ENCODE results near the gene ABCA9.
"Not testable (repeated sequence)": the region's sequence is repeated elsewhere in the genome, so short reads cannot be mapped to it uniquely, and the experiment has no call there.

ABCA9 gene, protein sequence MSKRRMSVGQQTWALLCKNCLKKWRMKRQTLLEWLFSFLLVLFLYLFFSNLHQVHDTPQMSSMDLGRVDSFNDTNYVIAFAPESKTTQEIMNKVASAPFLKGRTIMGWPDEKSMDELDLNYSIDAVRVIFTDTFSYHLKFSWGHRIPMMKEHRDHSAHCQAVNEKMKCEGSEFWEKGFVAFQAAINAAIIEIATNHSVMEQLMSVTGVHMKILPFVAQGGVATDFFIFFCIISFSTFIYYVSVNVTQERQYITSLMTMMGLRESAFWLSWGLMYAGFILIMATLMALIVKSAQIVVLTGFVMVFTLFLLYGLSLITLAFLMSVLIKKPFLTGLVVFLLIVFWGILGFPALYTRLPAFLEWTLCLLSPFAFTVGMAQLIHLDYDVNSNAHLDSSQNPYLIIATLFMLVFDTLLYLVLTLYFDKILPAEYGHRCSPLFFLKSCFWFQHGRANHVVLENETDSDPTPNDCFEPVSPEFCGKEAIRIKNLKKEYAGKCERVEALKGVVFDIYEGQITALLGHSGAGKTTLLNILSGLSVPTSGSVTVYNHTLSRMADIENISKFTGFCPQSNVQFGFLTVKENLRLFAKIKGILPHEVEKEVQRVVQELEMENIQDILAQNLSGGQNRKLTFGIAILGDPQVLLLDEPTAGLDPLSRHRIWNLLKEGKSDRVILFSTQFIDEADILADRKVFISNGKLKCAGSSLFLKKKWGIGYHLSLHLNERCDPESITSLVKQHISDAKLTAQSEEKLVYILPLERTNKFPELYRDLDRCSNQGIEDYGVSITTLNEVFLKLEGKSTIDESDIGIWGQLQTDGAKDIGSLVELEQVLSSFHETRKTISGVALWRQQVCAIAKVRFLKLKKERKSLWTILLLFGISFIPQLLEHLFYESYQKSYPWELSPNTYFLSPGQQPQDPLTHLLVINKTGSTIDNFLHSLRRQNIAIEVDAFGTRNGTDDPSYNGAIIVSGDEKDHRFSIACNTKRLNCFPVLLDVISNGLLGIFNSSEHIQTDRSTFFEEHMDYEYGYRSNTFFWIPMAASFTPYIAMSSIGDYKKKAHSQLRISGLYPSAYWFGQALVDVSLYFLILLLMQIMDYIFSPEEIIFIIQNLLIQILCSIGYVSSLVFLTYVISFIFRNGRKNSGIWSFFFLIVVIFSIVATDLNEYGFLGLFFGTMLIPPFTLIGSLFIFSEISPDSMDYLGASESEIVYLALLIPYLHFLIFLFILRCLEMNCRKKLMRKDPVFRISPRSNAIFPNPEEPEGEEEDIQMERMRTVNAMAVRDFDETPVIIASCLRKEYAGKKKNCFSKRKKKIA (N-terminal part only)

DNA sequence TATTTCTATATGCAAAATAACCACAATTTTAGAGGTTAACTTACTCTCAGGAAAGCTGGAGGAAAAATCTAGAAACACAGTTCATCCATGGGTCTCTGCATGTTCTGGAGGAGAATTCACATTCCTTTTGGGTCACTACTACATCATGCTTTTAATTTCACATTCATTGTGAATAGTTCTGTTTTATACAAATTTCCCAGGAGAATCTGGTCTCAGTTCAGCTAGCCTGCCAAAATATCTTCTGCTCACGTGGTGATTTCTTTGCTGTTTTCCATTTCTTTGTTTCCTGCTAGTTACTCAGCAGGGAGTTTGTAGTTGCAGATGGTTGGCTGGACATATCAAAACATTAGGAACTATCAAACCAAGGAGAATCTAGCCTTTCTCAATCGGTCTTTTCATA is at the start of gene ABCA9:
TSS of gene ABCA9 (minus strand) at position 106 of the 400 bp plus-strand sequence. CDS start 9,801 bp downstream, outside the sequence.
- peak in 1 of 14 donors; percentile 1 for DNase-seq

DNA sequence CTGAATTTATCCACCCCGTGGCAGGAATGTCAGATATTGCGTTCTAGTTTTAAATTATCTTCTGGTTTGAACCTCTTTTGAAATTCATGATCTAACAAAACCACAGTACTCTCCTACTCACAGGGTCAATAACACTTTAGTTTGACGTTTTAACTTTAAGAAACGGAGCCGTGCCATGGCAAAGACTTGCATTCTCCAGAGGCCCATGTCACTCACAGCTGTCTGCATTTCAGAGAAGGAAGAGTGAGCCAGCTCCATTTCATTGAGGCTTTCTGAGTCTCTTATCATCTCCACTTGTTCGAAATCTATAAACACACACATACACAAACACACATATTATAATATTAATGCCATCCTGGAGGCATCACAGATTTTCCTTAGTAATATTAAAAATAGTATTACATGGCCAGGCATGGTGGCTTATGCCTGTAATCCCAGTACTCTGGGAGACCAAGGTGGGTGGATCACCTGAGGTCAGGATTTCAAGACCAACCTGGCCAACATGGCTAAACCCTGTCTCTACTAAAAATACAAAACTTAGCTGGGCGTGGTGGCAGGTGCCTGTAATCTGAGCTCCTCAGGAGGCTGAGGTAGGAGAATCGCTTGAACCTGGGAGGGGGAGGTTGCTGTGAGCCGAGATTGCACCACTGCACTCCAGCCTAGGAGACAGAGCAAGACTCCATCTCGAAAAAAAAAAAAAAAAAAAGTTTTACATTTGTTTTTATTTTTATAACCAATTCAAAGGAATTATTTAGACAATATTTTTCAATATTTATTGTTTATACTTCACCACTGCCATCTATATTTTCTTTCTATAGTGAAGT is 45.4 kb upstream of the ABCA9 start:
- no peak for DNase-seq

DNA sequence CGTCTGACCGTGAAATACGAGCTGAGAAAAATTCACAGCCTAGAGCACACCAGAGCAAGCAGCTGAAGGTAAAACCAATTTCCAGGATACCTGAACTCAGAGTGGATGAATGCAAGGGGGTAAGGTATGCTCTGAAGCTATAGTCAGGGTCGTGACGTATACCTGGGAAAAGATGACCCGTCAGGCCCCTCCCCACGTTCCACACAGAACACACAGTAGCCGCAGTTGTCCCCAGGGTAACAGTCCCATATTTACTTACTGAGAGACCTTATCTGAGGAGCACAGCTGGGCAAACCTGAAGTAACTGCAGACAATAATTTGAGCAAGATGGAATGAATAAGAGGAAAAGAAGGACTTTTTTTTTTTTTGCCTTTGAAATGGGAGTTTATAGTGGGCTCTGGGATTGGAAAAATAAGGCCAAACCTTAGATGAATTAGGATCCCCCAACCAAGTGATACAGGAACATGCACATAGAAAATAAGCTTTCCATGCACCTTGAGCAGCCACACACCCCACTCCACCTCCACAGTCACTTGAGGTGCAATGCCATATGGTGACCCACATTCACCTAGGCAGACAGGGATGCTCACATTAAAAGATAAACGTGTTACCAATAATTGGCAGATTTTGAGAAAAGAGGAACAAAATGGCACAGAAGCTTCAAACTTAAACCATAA is 43.0 kb upstream of the ABCA9 start:
- no peak for DNase-seq

DNA sequence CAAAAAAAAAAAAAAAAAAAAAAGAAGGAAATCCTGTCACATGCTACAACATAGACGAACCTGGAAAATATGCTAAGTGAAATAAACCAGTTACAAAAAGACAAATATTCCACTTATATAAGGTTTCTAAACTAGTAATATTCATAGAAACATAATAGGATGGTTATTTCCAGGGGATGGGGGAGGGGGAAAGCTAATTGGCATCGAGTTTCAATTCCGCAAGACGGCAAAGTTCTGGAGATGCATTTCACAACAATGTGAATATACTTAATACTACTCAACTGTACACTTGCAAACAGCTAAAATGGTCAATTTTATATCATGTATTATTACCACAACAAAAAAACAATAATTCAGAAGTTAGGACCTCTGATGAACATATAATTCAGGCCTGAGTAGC is 37.9 kb upstream of the ABCA9 start:
- DNase-seq: no peak

DNA sequence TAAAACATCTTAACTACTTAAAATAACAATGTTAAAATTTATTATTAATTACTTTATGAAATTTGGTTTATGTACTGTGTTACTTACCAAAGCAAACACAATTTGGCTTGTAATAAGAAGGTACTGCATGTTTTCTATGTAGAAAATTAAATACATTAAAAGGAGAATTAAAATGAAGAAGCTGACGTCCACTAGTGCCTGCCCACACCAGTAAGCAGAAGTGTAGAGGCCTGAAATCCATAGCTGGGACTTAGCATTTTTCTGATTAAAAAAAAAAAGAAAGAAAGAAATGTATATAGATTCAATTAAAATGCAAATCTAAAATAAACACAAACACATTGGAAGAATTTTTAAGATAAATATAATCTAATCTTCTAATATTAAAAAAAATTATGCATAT is 35.8 kb upstream of the ABCA9 start:
- DNase-seq: no peak

DNA sequence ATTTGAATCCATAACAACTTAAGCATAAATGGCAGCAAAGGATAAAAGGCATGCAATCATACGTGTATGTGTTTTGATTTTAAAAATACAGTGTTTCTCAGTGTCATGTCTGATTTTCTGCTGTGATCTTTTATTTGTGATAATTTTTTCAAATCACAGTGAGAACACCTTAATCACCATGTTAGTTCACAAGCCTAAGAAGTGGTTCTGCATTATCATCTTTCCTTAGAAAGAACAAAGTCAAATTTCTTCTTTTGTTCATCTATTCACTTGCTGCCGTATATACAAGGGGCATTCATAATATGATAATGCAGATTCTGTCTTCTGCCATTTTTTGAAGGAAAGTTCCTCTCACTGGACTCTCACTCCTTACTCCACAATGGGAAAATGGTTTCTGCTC is 33.3 kb upstream of the ABCA9 start:
- no peak for DNase-seq

DNA sequence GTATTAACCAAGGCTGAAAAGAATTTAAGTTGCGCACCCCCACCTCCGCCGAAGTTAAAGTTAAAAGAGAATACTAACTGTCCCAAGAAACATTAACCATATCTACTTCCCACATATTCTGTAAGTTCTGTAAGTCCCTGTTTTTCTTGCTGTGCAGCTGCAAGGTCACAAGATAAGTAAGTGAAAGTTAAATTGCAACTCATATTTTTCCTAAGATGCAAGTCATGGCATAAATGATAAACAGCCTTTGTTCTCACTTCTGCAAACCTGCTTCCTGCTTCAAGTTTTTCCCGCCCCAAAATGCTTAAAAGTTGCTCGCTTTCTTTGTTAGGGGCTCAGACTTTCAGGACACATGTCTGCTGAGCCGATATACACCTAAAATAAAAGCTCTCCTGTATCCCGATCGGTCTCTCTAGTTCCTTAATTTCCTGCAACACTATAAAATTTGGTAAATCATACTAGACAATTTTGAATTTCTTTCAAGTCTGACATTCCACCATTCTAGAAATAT is 32.6 kb upstream of the ABCA9 start:
- DNase-seq: no peak

DNA sequence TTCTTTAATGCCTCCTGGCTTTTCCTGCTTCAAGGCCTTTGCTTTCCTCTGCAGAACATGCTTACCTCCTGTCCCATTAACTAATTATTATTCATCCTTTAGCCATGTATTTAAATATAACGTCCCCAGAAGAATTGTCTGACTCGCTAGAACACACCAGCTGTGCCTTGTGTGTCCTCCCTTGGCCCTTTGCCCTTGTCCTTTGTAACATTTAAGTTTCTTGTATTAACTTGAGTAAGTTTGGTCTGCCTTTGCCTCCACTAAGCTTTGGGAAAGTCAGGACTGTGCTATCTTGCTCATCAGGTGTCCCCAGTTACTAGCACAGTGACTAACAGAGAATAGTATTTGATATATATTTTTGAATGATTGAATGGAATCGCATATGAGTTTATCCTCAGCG is 29.6 kb upstream of the ABCA9 start:
- DNase-seq: no peak

DNA sequence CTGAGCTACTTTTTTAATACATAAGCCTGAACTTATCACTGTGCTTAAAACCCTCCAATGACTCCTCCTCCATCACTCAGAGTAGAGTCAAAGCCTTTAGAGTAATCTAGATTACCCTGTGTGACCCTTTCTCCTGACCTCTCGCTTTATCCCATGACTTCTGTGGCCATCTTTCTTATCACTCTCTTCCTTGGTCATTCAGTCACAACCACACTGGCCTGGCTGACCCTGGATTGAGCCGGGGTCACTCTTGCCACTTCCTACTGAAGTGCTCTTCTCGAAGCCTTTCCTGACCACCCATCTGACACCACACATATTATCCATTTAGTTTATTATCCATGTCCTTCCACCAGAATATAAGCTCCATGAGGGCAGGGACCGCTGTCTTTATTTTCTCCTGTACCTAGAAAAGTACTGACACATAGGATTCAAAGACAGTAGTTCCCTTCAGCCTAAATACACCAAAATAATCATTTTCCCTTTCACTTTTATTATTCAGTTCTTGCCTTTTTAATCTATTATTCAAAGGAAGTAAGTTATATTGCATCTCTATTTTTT is 28.0 kb upstream of the ABCA9 start:
- no peak for DNase-seq

DNA sequence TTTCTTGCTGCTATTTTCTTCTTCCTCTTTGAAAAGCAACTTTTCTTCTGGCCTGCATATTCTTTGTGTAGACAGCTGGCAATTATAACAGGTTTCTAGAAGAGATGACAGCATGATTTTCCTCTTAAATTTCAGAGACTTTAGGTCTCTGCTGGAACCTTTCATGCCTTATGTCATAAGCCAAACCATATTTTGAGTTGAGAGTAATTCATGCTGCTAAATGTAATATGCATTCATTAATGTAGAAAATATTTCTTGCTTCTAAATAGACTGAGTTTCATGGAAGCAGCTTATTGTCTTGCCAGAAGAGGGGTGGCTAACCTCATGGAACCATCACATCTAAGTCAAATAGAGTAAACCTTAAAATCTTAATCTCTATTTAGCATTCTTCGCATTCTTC is 25.9 kb upstream of the ABCA9 start:
- DNase-seq: no peak

DNA sequence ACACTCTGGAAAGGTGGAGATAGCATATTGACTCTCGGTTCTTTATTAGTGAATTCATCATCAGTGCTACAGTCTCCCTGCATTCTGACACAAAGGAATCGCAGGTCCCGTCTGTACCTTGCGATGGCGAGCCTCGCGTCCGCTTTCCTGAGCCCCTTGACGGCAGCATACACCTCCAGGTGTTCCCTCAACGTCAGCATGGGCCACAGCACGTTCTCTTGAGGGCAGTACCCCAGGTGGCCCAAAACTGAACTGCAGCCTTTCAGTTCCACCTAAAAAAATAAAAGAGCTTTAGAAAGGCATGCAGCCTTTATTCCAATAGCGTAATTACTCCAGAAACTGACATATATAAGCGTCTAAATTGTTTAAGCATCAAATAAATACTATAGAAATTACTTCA is 24.2 kb upstream of the ABCA9 start:
- DNase-seq: no peak

DNA sequence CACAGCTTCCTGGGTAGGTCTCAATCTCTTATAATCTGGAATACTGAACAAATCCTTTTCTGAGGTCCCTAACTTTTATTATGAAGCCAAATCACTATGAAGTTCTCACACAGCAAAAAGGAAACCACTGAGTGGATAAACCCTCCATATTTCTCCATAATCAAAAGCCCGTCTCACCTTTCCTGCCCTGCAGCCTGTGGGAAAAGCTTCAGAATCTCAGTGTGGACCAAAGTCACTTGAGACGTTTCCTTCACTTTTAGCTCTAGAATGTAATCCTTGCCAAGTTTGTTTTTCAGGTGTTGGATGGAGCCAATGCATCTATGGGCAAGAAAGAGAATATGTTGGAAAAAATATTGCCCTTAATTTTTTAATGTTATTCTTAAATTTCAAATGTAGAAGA is 22.0 kb upstream of the ABCA9 start:
- no peak for DNase-seq

DNA sequence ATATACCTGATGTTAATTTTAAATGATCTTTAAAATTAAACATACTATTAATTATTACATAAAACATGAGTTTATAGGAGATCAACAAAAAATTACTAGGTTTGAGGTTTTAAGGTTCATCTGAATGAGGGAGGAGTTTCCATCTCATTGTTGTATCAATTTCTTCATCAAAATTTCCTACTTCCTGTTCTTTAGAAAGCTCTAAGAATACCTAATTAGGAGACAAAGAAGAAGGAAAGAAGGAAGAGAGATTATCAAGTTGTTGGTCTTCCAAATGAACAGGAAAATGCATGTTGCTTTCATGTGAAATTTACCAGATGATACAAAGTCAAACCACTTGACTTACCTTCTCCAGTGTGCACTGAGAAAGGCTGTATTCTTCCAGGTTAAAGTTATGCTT is 18.1 kb upstream of the ABCA9 start:
- DNase-seq: no peak

DNA sequence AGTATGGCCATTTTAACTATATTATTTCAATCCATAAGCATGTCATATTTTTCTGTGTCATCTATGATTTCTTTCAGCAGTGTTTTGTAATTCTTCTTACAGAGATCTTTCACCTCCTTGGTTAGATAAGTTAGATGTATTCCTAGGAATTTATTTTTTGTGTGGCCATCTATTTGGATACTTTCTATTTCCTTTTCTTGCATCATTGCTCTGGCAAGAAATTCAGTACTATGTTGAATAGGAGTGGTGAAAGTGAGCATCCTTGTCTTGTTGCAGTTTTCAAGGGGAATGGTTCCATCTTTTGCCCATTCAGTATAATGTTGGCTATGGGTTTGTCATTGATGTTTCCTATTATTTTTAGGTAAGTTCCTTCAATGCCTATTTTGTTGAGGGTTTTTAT is 15.1 kb upstream of the ABCA9 start:
- no peak for DNase-seq

DNA sequence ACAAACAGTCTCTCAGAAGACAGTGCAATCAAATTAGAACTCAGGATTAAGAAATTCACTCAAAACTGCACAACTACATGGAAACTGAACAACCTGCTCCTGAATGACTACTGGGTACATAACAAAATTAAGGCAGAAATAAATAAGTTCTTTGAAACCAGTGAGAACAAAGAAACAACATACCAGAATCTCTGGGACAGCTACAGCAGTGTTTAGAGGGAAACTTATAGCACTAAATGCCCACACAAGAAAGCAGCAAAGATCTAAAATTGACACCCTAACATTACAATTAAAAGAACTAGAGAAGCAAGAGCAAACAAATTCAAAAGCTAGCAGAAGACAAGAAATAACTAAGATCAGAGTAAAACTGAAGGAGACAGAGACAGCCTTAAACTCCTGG is 12.7 kb upstream of the ABCA9 start:
- DNase-seq: not testable (repeated sequence)

DNA sequence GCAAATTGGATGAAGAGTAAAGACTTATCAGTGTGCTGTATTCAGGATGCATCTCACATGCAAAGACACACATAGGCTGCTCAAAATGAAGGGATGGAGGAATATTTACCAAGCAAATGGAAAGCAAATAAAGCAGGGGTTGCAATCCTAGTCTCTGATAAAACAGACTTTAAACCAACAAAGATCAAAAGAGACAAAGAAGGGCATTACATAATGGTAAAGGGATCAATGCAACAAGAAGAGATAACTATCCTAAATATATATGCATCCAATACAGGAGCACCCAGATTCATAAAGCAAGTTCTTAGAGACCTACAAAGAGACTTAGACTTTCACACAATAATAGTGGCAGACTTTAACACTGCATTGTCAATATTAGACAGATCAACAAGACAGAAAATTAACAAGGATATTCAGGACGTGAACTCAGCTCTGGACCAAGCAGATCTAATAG is 12.1 kb upstream of the ABCA9 start:
- DNase-seq: not testable (repeated sequence)

DNA sequence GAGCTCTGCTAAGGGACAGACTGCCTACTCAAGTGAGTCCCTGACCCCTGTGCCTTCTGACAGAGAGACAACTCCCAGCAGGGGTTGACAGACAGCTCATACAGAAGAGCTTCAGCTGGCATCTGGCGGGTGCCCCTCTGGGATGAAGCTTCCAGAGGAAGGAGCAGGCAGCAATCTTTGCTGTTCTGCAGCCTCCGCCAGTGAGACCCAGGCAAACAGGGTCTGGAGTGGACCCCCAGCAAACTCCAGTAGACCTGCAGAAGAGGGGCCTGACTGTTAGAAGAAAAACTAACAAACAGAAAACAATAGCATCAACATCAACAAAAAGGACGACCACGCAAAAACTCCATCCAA is 10.5 kb upstream of the ABCA9 start:
- not testable (repeated sequence) for DNase-seq

DNA sequence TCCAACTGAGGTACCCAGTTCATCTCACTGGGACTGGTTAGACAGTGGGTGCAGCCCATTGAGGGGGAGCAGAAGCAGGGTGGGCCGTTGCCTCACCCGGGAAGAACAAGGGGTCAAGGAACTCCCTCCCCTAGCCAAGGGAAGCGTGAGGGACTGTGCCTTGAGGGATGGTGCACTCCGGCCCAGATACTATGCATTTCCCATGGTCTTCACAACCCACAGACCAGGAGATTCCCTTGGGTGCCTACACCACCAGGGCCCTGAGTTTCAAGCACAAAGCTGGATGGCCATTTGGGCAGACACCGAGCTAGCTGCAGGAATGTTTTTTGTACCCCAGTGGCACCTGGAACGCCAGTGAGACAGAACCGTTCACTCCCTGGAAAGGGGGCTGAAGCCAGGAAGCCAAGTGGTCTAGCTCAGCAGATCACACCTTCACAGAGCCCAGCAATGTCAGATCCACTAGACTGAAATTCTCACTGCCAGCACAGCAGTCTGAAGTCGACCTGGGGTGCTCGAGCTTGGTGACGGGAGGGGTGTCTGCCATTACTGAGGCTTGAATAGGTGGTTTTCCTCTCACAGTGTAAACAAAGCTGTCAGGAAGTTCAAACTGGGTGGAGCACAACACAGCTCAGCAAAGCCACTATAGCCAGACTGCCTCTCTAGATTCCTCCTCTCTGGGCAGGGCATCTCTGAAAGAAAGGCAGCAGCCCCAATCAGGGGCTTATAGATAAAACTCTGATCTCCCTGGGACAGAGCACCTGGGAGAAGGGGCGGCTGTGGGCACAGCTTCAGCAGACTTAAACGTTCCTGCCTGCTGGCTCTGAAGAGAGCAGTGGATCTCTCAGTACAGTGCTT is 9.9 kb upstream of the ABCA9 start:
- DNase-seq: not testable (repeated sequence)

DNA sequence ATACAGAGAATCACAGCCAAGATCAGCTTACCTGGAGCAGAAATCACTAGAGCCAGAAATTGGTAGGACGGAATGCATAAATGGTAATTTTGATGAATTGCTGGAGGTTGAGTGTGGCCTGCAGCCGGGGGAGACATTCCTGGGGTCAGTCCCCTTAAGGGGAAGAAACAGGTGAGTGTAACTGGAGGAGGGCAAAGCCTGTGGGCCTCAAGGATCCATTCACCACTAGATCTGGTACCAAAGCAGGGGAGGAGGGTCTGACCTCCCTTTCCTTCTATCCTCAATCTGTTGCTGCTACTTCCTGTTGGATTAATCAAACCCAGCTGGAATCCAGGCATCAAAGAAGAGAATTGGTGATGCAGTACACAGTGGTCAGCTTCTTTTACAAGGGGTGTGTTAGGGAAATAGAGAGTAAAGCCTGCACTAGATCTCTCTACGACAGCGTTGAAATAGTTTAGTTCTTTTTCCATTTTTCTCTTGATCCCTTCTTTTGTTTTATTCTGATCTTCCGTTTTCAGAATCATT is 8.6 kb upstream of the ABCA9 start:
- no peak for DNase-seq
